WTC11 (cell line): Measurements from ENCODE around the gene CCM2L. TPM values are rescaled to one million over a fixed set of nuclear protein-coding genes. Genes with fewer than 3 reads are reported as not detected.

Source experiments
- ATAC-seq: fragments of 200-7000 bp; cut with Tn5 transposase; 2 replicates; pipeline ENCODE4 v1.10.0; 2021; ENCODE audit warnings: mild to moderate bottlenecking, moderate library complexity
- CTCF ChIA-PET: fragments of 300-600 bp; sonication (Branson Sonifier 250); formaldehyde crosslinking; loops from one replicate; lab custom pipeline; 2021; ENCODE audit warnings: antibody characterized with exemption; lab: Charles Lee
- POLR2A ChIA-PET: fragments of 350-600 bp; sonication (Branson Sonifier 250); formaldehyde crosslinking; loops from one replicate; lab custom pipeline; 2021; ENCODE audit warnings: antibody characterized with exemption; lab: Charles Lee
- DNase-seq: peaks from one replicate; pipeline ENCODE4 v3.0.0; 2021; ENCODE audit warnings: low spot score
- H3K27ac Mint-ChIP-seq: 2 replicates; pipeline ENCODE4 v1.8.0; 2021; ENCODE audit warnings: mixed read lengths
- H3K27me3 Mint-ChIP-seq: 2 replicates; pipeline ENCODE4 v1.8.0; 2021; ENCODE audit warnings: low read depth, mild to moderate bottlenecking, moderate library complexity, mixed read lengths
- H3K36me3 Mint-ChIP-seq: 2 replicates; pipeline ENCODE4 v1.8.0; 2021; ENCODE audit warnings: mixed read lengths
- H3K4me1 Mint-ChIP-seq: 2 replicates; pipeline ENCODE4 v1.8.0; 2022; ENCODE audit warnings: mixed read lengths
- H3K4me3 Mint-ChIP-seq: 2 replicates; pipeline ENCODE4 v1.8.0; 2021; ENCODE audit warnings: mild to moderate bottlenecking, moderate library complexity, mixed read lengths
- H3K9me3 Mint-ChIP-seq: 2 replicates; pipeline ENCODE4 v1.8.0; 2021; ENCODE audit warnings: mixed read lengths
- ELF4 ChIP-seq: sonication (generic); formaldehyde crosslinking; IDR thresholded peaks from 2 replicates; pipeline ENCODE4 v1.8.1; 2022; ENCODE audit warnings: low read depth, mild to moderate bottlenecking, moderate library complexity, missing genetic modification reagents
- FOXP1 ChIP-seq: sonication (generic); formaldehyde crosslinking; IDR thresholded peaks from 2 replicates; pipeline ENCODE4 v1.8.0; 2022; ENCODE audit warnings: missing genetic modification reagents, mild to moderate bottlenecking, moderate library complexity, borderline replicate concordance
- GABPB1 ChIP-seq: sonication (generic); formaldehyde crosslinking; IDR thresholded peaks from 2 replicates; pipeline ENCODE4 v1.8.1; 2023; ENCODE audit warnings: mild to moderate bottlenecking, missing genetic modification reagents
- GRHL2 ChIP-seq: fragments of 250-450 bp; sonication (Bioruptor Pico); IDR thresholded peaks from 2 replicates; pipeline ENCODE4 v1.8.0; 2022; ENCODE audit warnings: mild to moderate bottlenecking, moderate library complexity; ENCODE audit not compliant: insufficient replicate concordance, severe bottlenecking
- GTF2I ChIP-seq: fragments of 250-450 bp; sonication (Bioruptor Pico); conservative IDR thresholded peaks from 2 replicates; pipeline ENCODE4 v1.4.0; 2021; ENCODE audit warnings: mild to moderate bottlenecking
- NFATC4 ChIP-seq: fragments of 250-450 bp; sonication (Bioruptor Pico); IDR thresholded peaks from 2 replicates; pipeline ENCODE4 v1.9.0; 2021; ENCODE audit warnings: mild to moderate bottlenecking
- NR3C1 ChIP-seq: sonication (generic); formaldehyde crosslinking; conservative IDR thresholded peaks from 2 replicates; pipeline ENCODE4 v1.8.1; 2023; ENCODE audit warnings: low read depth, mild to moderate bottlenecking, missing genetic modification reagents
- SP1 ChIP-seq: sonication (generic); formaldehyde crosslinking; conservative IDR thresholded peaks from 2 replicates; pipeline ENCODE4 v1.8.1; 2022; ENCODE audit warnings: missing genetic modification reagents
- ZNF121 ChIP-seq: sonication (generic); formaldehyde crosslinking; IDR thresholded peaks from 2 replicates; pipeline ENCODE4 v1.8.0; 2023; ENCODE audit warnings: missing genetic modification reagents
- ZNF396 ChIP-seq: fragments of 250-450 bp; sonication (Bioruptor Pico); IDR thresholded peaks from 2 replicates; pipeline ENCODE4 v1.8.0; 2021; ENCODE audit warnings: mild to moderate bottlenecking, moderate library complexity, borderline replicate concordance
- ZNF416 ChIP-seq: fragments of 250-450 bp; sonication (Bioruptor Pico); IDR thresholded peaks from 2 replicates; pipeline ENCODE4 v1.9.0; 2021; ENCODE audit warnings: mild to moderate bottlenecking, inconsistent platforms
- total RNA-seq: library from RNA; stranded (reverse); gene quantifications from 3 replicates; pipeline ENCODE4 v1.2.3, GENCODE V29; 2021
- TF ChIP-seq, protein P1 (sequence below): sonication (generic); formaldehyde crosslinking; IDR thresholded peaks from 2 replicates; pipeline ENCODE4 v1.8.0; 2023; ENCODE audit warnings: missing genetic modification reagents, mild to moderate bottlenecking, borderline replicate concordance
- TF ChIP-seq, protein P2 (sequence below): sonication (generic); formaldehyde crosslinking; IDR thresholded peaks from 2 replicates; pipeline ENCODE4 v1.8.1; 2023; ENCODE audit warnings: mild to moderate bottlenecking, missing genetic modification reagents, moderate library complexity
- TF ChIP-seq, protein P3 (sequence below): sonication (generic); formaldehyde crosslinking; IDR thresholded peaks from 2 replicates; pipeline ENCODE4 v1.8.1; 2022; ENCODE audit warnings: low read depth, mild to moderate bottlenecking, moderate library complexity, missing genetic modification reagents, borderline replicate concordance
- TF ChIP-seq, protein P4 (sequence below): fragments of 250-450 bp; sonication (Bioruptor Pico); IDR thresholded peaks from 2 replicates; pipeline ENCODE4 v1.9.0; 2021; ENCODE audit warnings: mild to moderate bottlenecking
- TF ChIP-seq, protein P5 (sequence below): sonication (generic); formaldehyde crosslinking; IDR thresholded peaks from 2 replicates; pipeline ENCODE4 v1.8.0; 2023; ENCODE audit warnings: missing genetic modification reagents
- TF ChIP-seq, protein P6 (sequence below): sonication (generic); formaldehyde crosslinking; IDR thresholded peaks from 2 replicates; pipeline ENCODE4 v1.8.0; 2022; ENCODE audit warnings: mild to moderate bottlenecking, missing genetic modification reagents
- TF ChIP-seq, protein P7 (sequence below): sonication (generic); formaldehyde crosslinking; IDR thresholded peaks from 2 replicates; pipeline ENCODE4 v1.8.0; 2022; ENCODE audit warnings: missing genetic modification reagents
- TF ChIP-seq, protein P8 (sequence below): fragments of 250-450 bp; sonication (Bioruptor Pico); conservative IDR thresholded peaks from 2 replicates; pipeline ENCODE4 v1.9.0; 2021; ENCODE audit warnings: mild to moderate bottlenecking

Gene CCM2L
- total RNA-seq, 1 experiment from 2014 or later, result 7.8 TPM

DNA sequence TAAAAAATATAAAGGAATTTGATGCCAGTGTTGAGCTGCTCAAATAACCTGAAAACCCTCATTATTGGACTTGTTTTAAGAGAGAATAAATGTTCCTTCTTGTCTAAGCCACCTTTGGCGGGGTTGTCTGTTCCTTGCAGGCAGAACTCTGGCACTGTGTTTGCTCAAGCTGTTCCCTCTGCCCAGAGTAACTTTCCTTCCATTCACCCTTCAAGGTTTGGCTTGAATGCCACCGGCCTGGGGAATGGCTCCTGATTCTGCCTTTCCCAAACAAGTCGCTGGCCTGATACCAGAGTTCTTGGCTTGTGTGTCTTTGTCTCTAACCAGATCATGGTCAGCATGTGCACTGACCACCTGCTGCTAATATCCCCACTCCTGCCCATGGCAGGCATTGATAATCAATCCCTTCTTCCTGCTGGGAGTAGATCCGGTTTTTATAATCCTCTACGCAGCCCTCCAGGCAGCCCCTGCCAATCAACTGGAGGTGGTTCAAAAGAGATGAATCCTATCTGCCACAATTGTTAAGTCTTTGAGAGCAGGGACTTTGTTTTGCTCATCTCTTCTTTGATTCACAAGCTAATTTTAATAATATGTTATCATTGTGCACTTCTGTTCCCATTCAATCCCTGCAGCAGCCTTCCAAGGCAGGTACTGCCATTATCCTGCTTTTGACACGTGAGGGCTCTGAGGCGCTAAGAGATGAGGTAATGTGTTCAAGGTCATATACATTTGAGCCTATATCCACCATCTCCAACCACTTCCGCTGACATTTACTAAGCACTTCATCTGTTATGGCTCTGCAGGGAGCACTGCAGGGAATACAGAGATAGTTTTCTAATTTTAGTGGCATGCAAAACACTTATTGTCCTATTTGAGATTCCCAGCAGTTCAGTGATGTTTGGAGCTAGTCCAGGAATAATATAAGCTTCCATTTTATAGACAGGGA lies 3.1 kb upstream of the CCM2L start (continued):
- TF ChIP-seq, protein P1, sequence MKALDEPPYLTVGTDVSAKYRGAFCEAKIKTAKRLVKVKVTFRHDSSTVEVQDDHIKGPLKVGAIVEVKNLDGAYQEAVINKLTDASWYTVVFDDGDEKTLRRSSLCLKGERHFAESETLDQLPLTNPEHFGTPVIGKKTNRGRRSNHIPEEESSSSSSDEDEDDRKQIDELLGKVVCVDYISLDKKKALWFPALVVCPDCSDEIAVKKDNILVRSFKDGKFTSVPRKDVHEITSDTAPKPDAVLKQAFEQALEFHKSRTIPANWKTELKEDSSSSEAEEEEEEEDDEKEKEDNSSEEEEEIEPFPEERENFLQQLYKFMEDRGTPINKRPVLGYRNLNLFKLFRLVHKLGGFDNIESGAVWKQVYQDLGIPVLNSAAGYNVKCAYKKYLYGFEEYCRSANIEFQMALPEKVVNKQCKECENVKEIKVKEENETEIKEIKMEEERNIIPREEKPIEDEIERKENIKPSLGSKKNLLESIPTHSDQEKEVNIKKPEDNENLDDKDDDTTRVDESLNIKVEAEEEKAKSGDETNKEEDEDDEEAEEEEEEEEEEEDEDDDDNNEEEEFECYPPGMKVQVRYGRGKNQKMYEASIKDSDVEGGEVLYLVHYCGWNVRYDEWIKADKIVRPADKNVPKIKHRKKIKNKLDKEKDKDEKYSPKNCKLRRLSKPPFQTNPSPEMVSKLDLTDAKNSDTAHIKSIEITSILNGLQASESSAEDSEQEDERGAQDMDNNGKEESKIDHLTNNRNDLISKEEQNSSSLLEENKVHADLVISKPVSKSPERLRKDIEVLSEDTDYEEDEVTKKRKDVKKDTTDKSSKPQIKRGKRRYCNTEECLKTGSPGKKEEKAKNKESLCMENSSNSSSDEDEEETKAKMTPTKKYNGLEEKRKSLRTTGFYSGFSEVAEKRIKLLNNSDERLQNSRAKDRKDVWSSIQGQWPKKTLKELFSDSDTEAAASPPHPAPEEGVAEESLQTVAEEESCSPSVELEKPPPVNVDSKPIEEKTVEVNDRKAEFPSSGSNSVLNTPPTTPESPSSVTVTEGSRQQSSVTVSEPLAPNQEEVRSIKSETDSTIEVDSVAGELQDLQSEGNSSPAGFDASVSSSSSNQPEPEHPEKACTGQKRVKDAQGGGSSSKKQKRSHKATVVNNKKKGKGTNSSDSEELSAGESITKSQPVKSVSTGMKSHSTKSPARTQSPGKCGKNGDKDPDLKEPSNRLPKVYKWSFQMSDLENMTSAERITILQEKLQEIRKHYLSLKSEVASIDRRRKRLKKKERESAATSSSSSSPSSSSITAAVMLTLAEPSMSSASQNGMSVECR (CRISPR knock-in tag), result no peak
- TF ChIP-seq GABPB1 (no peak), GTF2I (no peak), SP1 (CRISPR knock-in tag) (no peak), FOXP1 (CRISPR knock-in tag) (no peak), NR3C1 (no peak), NFATC4 (CRISPR knock-in tag) (no peak), ZNF416 (CRISPR knock-in tag) (no peak), GRHL2 (no peak)
- TF ChIP-seq, protein P2, sequence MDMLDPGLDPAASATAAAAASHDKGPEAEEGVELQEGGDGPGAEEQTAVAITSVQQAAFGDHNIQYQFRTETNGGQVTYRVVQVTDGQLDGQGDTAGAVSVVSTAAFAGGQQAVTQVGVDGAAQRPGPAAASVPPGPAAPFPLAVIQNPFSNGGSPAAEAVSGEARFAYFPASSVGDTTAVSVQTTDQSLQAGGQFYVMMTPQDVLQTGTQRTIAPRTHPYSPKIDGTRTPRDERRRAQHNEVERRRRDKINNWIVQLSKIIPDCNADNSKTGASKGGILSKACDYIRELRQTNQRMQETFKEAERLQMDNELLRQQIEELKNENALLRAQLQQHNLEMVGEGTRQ, result no peak
- TF ChIP-seq, protein P3, sequence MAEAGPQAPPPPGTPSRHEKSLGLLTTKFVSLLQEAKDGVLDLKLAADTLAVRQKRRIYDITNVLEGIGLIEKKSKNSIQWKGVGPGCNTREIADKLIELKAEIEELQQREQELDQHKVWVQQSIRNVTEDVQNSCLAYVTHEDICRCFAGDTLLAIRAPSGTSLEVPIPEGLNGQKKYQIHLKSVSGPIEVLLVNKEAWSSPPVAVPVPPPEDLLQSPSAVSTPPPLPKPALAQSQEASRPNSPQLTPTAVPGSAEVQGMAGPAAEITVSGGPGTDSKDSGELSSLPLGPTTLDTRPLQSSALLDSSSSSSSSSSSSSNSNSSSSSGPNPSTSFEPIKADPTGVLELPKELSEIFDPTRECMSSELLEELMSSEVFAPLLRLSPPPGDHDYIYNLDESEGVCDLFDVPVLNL (CRISPR knock-in tag), result no peak

DNA sequence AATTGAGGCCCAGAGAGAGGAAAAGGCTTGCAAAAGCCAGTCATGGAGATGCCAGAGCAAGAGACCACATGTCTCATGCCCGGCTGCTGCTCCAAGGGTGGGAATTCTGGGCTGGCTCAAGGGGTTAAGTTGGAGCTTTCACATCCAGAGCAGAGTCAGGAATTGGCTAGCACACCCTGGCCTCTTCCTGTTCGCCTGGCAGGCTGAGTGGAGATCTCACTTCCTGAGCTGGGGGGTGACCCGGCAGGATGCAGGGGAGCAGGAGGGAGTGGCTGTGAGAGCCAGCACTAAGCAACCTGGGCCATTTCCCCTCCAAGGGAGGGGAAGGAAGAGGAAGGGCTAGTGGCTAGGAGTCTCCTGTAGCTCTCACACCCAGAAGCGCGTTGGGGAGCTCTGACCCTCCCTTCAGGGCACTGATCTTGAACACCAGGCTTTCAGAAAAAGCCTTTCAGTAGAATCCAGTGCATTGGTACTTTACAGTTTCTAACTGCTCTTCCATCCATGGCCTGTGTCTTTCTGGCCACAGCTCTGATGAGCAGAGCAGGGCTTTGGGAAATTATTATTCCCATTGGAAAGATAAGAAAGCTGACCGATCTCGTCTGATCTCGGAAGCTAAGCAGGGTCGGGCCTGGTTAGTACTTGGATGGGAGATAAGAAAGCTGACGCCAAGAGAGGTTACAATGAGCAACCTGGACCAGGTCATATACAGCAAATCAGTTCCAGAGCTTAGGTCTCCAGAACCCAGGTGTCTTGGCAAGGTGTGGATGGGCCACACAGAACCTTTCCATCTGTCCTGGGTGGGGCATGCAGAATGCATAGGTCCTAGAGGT lies 2.2 kb upstream of the CCM2L start:
- no peak for TF ChIP-seq ZNF121
- TF ChIP-seq, protein P4, sequence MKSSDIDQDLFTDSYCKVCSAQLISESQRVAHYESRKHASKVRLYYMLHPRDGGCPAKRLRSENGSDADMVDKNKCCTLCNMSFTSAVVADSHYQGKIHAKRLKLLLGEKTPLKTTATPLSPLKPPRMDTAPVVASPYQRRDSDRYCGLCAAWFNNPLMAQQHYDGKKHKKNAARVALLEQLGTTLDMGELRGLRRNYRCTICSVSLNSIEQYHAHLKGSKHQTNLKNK (CRISPR knock-in tag), result no peak
- TF ChIP-seq, protein P5, sequence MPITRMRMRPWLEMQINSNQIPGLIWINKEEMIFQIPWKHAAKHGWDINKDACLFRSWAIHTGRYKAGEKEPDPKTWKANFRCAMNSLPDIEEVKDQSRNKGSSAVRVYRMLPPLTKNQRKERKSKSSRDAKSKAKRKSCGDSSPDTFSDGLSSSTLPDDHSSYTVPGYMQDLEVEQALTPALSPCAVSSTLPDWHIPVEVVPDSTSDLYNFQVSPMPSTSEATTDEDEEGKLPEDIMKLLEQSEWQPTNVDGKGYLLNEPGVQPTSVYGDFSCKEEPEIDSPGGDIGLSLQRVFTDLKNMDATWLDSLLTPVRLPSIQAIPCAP (CRISPR knock-in tag), result no peak
- TF ChIP-seq, protein P6, sequence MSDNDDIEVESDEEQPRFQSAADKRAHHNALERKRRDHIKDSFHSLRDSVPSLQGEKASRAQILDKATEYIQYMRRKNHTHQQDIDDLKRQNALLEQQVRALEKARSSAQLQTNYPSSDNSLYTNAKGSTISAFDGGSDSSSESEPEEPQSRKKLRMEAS, result 0 out of 2 replicates have a peak, but pooled peaks have one; percentile 40
- TF ChIP-seq, protein P7, sequence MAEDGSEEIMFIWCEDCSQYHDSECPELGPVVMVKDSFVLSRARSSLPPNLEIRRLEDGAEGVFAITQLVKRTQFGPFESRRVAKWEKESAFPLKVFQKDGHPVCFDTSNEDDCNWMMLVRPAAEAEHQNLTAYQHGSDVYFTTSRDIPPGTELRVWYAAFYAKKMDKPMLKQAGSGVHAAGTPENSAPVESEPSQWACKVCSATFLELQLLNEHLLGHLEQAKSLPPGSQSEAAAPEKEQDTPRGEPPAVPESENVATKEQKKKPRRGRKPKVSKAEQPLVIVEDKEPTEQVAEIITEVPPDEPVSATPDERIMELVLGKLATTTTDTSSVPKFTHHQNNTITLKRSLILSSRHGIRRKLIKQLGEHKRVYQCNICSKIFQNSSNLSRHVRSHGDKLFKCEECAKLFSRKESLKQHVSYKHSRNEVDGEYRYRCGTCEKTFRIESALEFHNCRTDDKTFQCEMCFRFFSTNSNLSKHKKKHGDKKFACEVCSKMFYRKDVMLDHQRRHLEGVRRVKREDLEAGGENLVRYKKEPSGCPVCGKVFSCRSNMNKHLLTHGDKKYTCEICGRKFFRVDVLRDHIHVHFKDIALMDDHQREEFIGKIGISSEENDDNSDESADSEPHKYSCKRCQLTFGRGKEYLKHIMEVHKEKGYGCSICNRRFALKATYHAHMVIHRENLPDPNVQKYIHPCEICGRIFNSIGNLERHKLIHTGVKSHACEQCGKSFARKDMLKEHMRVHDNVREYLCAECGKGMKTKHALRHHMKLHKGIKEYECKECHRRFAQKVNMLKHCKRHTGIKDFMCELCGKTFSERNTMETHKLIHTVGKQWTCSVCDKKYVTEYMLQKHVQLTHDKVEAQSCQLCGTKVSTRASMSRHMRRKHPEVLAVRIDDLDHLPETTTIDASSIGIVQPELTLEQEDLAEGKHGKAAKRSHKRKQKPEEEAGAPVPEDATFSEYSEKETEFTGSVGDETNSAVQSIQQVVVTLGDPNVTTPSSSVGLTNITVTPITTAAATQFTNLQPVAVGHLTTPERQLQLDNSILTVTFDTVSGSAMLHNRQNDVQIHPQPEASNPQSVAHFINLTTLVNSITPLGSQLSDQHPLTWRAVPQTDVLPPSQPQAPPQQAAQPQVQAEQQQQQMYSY (CRISPR knock-in tag), result no peak
- TF ChIP-seq, protein P8, sequence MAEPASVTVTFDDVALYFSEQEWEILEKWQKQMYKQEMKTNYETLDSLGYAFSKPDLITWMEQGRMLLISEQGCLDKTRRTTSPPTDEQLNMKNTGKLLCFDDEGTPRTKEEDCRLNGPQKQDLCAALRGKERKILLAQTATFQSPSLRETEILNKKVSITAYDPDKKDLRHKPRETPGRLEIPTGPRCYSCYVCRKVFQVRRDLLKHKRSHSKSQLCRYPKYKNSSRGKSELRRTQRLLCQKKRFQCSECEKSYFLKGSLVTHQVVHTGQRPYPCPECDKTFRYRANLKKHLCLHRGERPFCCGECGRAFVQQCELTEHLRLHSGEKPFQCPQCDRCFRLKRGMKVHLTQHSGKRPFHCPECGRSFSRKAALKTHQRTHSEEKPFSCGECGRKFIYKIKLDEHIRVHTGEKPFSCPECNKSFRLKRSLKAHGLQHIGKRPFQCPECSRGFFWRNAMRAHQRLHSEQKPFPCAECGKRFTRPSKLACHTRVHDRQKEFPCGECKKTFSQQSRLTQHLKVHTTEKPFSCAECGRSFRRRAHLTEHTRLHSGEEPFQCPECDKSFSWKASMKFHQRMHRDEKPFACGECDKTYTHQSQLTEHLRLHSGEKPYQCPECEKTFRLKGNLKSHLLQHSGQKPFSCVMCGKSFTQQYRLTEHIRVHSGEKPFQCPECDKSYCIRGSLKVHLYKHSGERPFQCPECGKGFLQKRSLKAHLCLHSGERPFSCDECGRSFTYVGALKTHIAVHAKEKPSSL, result no peak
- no peak for TF ChIP-seq ELF4 (CRISPR knock-in tag)
- TF ChIP-seq ZNF396 (CRISPR knock-in tag), result no peak
- TF ChIP-seq FOXP1 (CRISPR knock-in tag), result no peak
- ATAC-seq (peak; percentile 84), DNase-seq (peak; percentile 50)
- POLR2A ChIA-PET, result interaction anchor here (0.6 to 1.3 kb wide), 3 partner anchors 10 to 72 kb away, joined by 3 to 8 read pairs (median 4); no protein-coding TSS in a partner anchor
- no peaks in the 10 kb centered on the region; the same call in 1 of the 2 replicates for H3K27me3 Mint-ChIP-seq
- CTCF ChIA-PET, result interaction anchor here (0.6 to 2.5 kb wide), 18 partner anchors 9 to 450 kb away, joined by 3 to 48 read pairs (median 4); partner anchors contain the start of gene PDRG1
- peak overlapping the region; percentile 3; the same call in 1 of the 2 replicates for H3K4me3 Mint-ChIP-seq
- peaks cover 53% of the 10 kb centered on the region for H3K4me1 Mint-ChIP-seq
- no peaks in the 10 kb centered on the region for H3K9me3 Mint-ChIP-seq
- H3K27ac Mint-ChIP-seq, result peak overlapping the region; percentile 79
- no peaks in the 10 kb centered on the region for H3K36me3 Mint-ChIP-seq
